LNCaP clone FGC (cell line): Measurements from ENCODE around the gene MAP4K4.

Experiments
- DNase-seq: peaks from one replicate; pipeline ENCODE4 v3.0.0-alpha.2; 2011; ENCODE audit warnings: low read depth
- H3K4me3 ChIP-seq: 2 replicates; pipeline ENCODE4 v1.5.1; 2011; ENCODE audit warnings: mild to moderate bottlenecking, low read depth, low read length, control low read depth
- TF ChIP-seq, protein P1 (sequence below): IDR thresholded peaks from 2 replicates; pipeline ENCODE4 v1.5.1; 2012; ENCODE audit warnings: mild to moderate bottlenecking; ENCODE audit not compliant: control insufficient read depth, insufficient read depth; ENCODE audit errors: extremely low read depth

The MAP4K4 gene

DNA sequence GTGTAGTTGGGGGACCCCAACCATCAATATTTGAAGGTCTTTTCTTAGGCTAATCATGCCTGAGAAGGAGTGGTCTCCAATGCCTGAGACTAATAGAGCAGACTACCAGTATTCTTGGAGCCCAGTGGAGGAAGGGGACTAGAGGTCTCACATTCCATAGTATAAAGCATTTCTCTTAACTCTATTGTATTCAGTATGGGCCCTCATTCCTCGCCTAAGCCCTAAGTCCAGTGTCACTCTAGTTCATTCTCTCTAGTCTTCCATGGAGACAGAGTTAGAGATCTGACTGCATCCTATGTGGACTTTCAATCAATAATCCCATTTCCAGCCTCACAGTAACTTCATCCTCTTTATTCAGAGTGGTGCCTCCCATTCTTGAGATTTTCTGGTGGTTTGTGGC is 29.7 kb upstream of the MAP4K4 start:
- DNase-seq: no peak

DNA sequence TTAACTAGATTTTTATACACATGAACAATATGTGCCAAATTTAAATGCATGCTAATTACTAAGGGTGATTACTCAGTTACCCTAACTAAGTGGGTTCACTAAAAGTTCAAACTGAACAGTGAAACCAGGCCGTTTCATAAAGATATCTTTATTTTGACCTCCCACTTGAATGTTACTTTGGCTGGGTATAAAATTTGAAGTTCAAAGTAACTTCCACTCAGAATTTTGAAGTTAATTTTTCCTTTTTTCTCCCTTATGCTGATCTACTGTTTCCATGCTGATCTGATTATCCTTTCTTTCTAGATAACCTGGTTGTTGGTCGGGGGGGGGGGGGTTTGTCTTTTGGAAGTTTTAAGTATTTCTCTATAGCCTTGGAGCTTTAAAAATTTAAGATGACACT is 25.5 kb upstream of the MAP4K4 start:
- no peak for DNase-seq
- TF ChIP-seq, protein P1, sequence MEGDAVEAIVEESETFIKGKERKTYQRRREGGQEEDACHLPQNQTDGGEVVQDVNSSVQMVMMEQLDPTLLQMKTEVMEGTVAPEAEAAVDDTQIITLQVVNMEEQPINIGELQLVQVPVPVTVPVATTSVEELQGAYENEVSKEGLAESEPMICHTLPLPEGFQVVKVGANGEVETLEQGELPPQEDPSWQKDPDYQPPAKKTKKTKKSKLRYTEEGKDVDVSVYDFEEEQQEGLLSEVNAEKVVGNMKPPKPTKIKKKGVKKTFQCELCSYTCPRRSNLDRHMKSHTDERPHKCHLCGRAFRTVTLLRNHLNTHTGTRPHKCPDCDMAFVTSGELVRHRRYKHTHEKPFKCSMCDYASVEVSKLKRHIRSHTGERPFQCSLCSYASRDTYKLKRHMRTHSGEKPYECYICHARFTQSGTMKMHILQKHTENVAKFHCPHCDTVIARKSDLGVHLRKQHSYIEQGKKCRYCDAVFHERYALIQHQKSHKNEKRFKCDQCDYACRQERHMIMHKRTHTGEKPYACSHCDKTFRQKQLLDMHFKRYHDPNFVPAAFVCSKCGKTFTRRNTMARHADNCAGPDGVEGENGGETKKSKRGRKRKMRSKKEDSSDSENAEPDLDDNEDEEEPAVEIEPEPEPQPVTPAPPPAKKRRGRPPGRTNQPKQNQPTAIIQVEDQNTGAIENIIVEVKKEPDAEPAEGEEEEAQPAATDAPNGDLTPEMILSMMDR: no peak
- H3K4me3 ChIP-seq: no peak overlapping the region

More for the DNA sequence above, 29.7 kb upstream of the MAP4K4 start:
- TF ChIP-seq, protein P1: no peak
- H3K4me3 ChIP-seq: no peak overlapping the region

DNA sequence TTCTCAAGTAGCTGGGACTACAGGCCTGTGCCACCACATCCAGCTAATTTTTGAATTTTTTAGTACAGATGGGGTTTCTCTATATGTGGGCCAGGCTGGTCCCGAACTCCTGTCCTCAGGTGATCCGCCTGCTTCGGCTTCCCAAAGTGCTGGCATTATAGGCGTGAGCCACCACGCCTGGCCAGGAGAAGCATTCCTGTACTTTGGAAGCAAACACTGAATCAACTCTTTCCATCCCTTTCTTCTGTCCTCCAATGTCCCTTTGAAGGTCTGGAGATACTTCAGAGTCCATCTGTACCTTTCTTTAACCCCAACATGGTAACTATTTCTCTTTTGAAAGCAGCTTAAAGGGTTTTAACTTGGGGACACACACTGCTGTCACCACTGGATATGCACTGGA is 23.6 kb upstream of the MAP4K4 start:
- DNase-seq: no peak
- TF ChIP-seq, protein P1: no peak
- no peak overlapping the region for H3K4me3 ChIP-seq

DNA sequence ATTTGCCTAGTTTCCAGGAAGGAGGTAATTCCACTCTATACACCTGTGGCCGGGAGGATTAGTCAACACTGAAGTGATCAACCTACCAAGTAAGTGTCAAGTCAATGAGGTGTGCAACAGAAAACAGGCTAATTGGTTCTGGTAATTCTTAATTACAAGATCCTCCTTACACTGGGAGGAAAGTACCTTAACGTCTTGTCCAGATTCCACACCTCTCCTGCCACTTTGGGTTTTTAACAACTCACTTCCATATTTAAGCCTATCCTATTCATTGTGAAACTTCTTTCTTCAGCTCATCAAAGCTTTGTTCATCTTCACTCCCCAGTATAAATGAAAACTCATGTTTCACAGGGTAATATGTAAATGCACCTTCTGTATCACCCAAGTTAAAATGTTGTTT is 22.0 kb upstream of the MAP4K4 start:
- DNase-seq: no peak
- TF ChIP-seq, protein P1: no peak
- H3K4me3 ChIP-seq: no peak overlapping the region

DNA sequence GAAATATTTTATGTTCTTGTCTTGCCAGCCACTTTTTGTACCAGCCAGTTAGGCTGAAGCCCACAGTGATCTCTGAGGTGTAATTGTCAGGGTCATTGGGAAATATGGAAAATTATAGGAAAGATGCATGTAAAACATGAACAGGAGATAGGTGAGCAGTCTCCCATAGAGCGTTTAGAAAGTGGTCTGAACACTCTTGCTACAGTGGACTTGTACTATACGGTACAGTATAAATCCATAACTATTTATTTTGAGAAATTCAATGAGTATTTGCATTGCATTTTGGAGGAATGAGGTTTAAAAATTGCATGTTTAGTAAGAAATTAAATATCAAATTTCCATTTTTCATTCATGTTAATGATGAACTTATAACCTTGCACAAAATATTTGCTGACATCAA is 20.8 kb upstream of the MAP4K4 start:
- no peak overlapping the region for H3K4me3 ChIP-seq
- DNase-seq: no peak
- TF ChIP-seq, protein P1: no peak

DNA sequence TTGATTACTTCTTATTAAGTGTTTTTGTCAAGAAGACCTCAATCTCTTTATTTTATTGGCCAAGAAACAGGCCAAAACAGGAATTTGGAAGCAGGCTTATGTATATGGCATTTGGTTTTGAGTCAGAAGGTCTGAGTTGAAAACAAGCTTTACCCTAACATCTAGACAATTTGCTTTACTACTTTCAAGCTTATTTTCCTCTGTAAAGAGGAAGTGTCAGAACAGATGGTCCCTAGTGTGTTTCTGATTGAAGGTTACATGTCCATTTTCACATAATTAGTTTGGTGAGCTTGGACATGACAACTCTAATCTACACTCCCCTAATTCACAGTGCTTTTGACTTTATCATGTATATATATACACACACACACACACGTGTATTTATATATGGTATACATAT is 19.8 kb upstream of the MAP4K4 start:
- TF ChIP-seq, protein P1: no peak
- no peak for DNase-seq
- no peak overlapping the region for H3K4me3 ChIP-seq

DNA sequence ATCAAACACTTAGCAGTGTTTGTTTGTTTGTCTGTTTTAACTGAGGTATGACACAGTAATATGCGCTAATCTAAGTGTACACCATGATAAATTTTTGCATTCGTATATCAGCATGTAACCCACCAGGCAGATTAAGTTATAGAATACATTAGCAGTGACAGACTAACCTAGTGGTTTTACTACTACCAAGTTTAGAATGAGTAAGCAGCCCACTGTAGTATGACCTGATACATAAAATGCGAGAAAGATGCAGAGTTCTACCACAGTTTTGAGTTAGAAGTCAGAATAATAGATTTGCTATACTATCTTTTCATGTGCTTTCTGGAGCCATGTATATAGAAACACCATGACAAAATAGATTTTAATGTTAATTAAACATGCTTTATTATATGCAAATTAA is 19.1 kb upstream of the MAP4K4 start:
- TF ChIP-seq, protein P1: no peak
- no peak overlapping the region for H3K4me3 ChIP-seq
- DNase-seq: no peak
